OCI-LY1 (cell line): ENCODE data around the gene SDSL.

Experiments
- CTCF ChIP-seq: fragments of 200-600 bp; sonication (generic), shearing (Covaris generic); IDR thresholded peaks from 2 replicates; pipeline ENCODE4 v1.5.1; 2017; ENCODE audit warnings: mild to moderate bottlenecking, antibody characterized with exemption, low read length, moderate library complexity, mixed read lengths
- EZH2 ChIP-seq: fragments of 200-600 bp; sonication (generic), shearing (Covaris generic); IDR thresholded peaks from 2 replicates; pipeline ENCODE4 v1.8.0; 2017; ENCODE audit warnings: borderline replicate concordance, mixed run types, mild to moderate bottlenecking, antibody characterized with exemption, low read length, moderate library complexity, mixed read lengths

DNA sequence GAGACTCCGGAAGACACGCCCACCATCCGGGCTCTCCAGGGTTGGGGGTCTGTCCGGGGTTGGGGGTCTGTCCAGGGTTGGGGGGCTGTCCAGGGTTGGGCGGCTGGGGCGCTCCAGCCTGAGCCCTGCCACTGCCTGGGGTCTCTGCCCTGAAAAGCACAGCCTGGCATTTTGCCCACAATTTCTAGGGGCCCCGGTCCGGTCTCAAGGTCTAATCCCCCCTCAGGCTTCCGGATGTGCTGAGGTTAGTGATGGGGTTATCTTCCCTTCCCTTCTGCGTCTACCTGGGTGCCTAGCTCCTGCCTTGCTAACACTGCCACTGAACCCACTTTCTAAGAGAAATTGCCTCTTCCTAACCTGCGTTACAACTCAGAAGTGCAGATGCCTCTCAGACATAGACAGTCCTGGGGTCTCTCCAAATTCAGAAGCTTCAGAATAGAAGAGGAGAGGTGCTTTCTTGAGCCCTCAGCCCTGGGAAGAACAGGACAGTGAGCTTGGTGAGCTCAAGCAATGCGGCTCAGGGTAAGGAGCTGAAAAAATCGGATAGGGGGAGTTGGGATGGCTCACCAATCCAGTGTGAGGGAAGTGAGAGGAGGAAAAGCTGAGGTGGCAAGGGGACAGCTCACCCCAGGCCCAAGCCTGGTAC lies 43.8 kb downstream of the SDSL start:
- TF ChIP-seq CTCF, result no peak
- no peak for TF ChIP-seq EZH2
